Activated T-cell treated with anti-CD3 and anti-CD28 coated beads for 1 hour (primary cell): ENCODE measurements around the gene MYO1E.

Experiments
- DNase-seq: peaks from one replicate; pipeline ENCODE4 v3.0.0-alpha.2; 2020; ENCODE audit warnings: low read depth

MYO1E gene

GRCh38 chr15:59259137-59259943, 113.3 kb downstream of the MYO1E start:
- DNase-seq, result no peak

GRCh38 chr15:59258317-59258716, 114.4 kb downstream of the MYO1E start:
- no peak for DNase-seq

GRCh38 chr15:59257140-59257539, 115.5 kb downstream of the MYO1E start:
- DNase-seq, result no peak

GRCh38 chr15:59256482-59256881, 116.2 kb downstream of the MYO1E start:
- no peak for DNase-seq

GRCh38 chr15:59255680-59256336, 116.9 kb downstream of the MYO1E start:
- no peak for DNase-seq

- DNase-seq, result no peak
Observed at GRCh38 chr15:59252137-59252536, 120.5 kb downstream of the MYO1E start.

- DNase-seq, result no peak
Observed at GRCh38 chr15:59251001-59251845, 121.4 kb downstream of the MYO1E start.

- DNase-seq, result no peak
Observed at GRCh38 chr15:59250249-59250648, 122.4 kb downstream of the MYO1E start.

- DNase-seq, result no peak
Observed at GRCh38 chr15:59249816-59250215, 122.9 kb downstream of the MYO1E start.

GRCh38 chr15:59247364-59247763, 125.3 kb downstream of the MYO1E start:
- peak; percentile 29 for DNase-seq

- no peak for DNase-seq
Observed at GRCh38 chr15:59245559-59245958, 127.1 kb downstream of the MYO1E start.

- no peak for DNase-seq
Observed at GRCh38 chr15:59244337-59244736, 128.3 kb downstream of the MYO1E start.

- no peak for DNase-seq
Observed at GRCh38 chr15:59243622-59244021, 129.0 kb downstream of the MYO1E start.

- DNase-seq, result no peak
Observed at GRCh38 chr15:59242649-59243048, 130.0 kb downstream of the MYO1E start.

- no peak for DNase-seq
Observed at GRCh38 chr15:59240036-59240435, 132.6 kb downstream of the MYO1E start.

- no peak for DNase-seq
Observed at GRCh38 chr15:59237924-59238331, 134.7 kb downstream of the MYO1E start.

- DNase-seq, result no peak
Observed at GRCh38 chr15:59237119-59237855, 135.4 kb downstream of the MYO1E start.

- DNase-seq, result no peak
Observed at GRCh38 chr15:59236394-59236793, 136.3 kb downstream of the MYO1E start.

GRCh38 chr15:59232476-59232875, 140.2 kb downstream of the MYO1E start:
- no peak for DNase-seq

- no peak for DNase-seq
Observed at GRCh38 chr15:59230531-59231055, 142.1 kb downstream of the MYO1E start.

- DNase-seq, result no peak
Observed at GRCh38 chr15:59229453-59229852, 143.2 kb downstream of the MYO1E start.

- DNase-seq, result no peak
Observed at GRCh38 chr15:59229015-59229414, 143.7 kb downstream of the MYO1E start.
